ENCODE data around the gene AKR1C1. TPM values are rescaled to one million over a fixed set of nuclear protein-coding genes. Genes with fewer than 3 reads are reported as not detected.
"Not testable (repeated sequence)": the region's sequence is repeated elsewhere in the genome, so short reads cannot be mapped to it uniquely, and the experiment has no call there.

Gene AKR1C1
- total RNA-seq, 2 experiments from 2014 or later, result 0.45 to 0.56 TPM

- CTCF ChIA-PET, result no interaction called here
- POLR2A ChIA-PET, result no interaction called here
These were observed 21.5 kb upstream of the AKR1C1 start for GRCh38 chr10:4941540-4942330.

GRCh38 chr10:4942931-4943330 lies 20.3 kb upstream of the AKR1C1 start:
- ATAC-seq; intact Hi-C loops (cut with micrococcal nuclease); CTCF ChIA-PET: not testable (repeated sequence)

More at GRCh38 chr10:4941540-4942330, 21.5 kb upstream of the AKR1C1 start:
- Mint-ChIP-seq H3K27me3 (no peaks in the 10 kb centered on the region), H3K27ac (no peak overlapping the region), H3K4me1 (ENCODE audit: low read depth) (no peaks in the 10 kb centered on the region), H3K9me3 (no peaks in the 10 kb centered on the region), H3K36me3 (ENCODE audit: low read depth) (no peaks in the 10 kb centered on the region), H3K4me3 (no peak overlapping the region)
- ATAC-seq (no peak), DNase-seq (no peak)
- no peak for TF ChIP-seq CTCF (IDR thresholded peaks at IDR 0.05)
- intact Hi-C loops (cut with micrococcal nuclease), result no loop called here

GRCh38 chr10:4943416-4943815 lies 19.8 kb upstream of the AKR1C1 start:
- intact Hi-C loops (cut with micrococcal nuclease); CTCF ChIA-PET; H3K27me3 Mint-ChIP-seq; DNase-seq; H3K27ac Mint-ChIP-seq; POLR2A ChIA-PET; H3K9me3 Mint-ChIP-seq; ATAC-seq; H3K4me3 Mint-ChIP-seq; H3K36me3 Mint-ChIP-seq (ENCODE audit: low read depth); H3K4me1 Mint-ChIP-seq (ENCODE audit: low read depth): not testable (repeated sequence)

More at GRCh38 chr10:4942931-4943330, 20.3 kb upstream of the AKR1C1 start:
- not testable (repeated sequence) for H3K36me3 Mint-ChIP-seq (ENCODE audit: low read depth); DNase-seq; H3K9me3 Mint-ChIP-seq; H3K4me1 Mint-ChIP-seq (ENCODE audit: low read depth); H3K27ac Mint-ChIP-seq; H3K27me3 Mint-ChIP-seq; H3K4me3 Mint-ChIP-seq
- POLR2A ChIA-PET, result interaction anchor here (0.6 kb wide), 1 partner anchor 479 kb away, joined by 3 read pairs; no protein-coding TSS in a partner anchor

- POLR2A ChIA-PET, result no interaction called here
These were observed 19.4 kb upstream of the AKR1C1 start for GRCh38 chr10:4943821-4944220.

GRCh38 chr10:4944841-4945240 lies 18.4 kb upstream of the AKR1C1 start:
- CTCF ChIA-PET, result no interaction called here
- ATAC-seq (no peak), DNase-seq (no peak)
- intact Hi-C loops (cut with micrococcal nuclease), result no loop called here
- Mint-ChIP-seq H3K27me3 (no peaks in the 10 kb centered on the region), H3K4me3 (no peak overlapping the region), H3K4me1 (ENCODE audit: low read depth) (no peaks in the 10 kb centered on the region), H3K27ac (no peak overlapping the region), H3K36me3 (ENCODE audit: low read depth) (no peaks in the 10 kb centered on the region), H3K9me3 (no peaks in the 10 kb centered on the region)
- no peak for TF ChIP-seq CTCF (IDR thresholded peaks at IDR 0.05)
- POLR2A ChIA-PET, result interaction anchor here (0.6 kb wide), 1 partner anchor 372 kb away, joined by 3 read pairs; no protein-coding TSS in a partner anchor

More at GRCh38 chr10:4943821-4944220, 19.4 kb upstream of the AKR1C1 start:
- DNase-seq (no peak), ATAC-seq (no peak)
- Mint-ChIP-seq H3K4me3 (no peak overlapping the region), H3K27ac (no peak overlapping the region), H3K27me3 (no peaks in the 10 kb centered on the region), H3K4me1 (ENCODE audit: low read depth) (no peaks in the 10 kb centered on the region), H3K9me3 (no peaks in the 10 kb centered on the region), H3K36me3 (ENCODE audit: low read depth) (no peaks in the 10 kb centered on the region)
- CTCF ChIA-PET, result no interaction called here
- no peak for TF ChIP-seq CTCF (IDR thresholded peaks at IDR 0.05)
- intact Hi-C loops (cut with micrococcal nuclease), result no loop called here
